D721Med (cell line): ENCODE data around the gene C2CD2.

Experiments
- DNase-seq: peaks from one replicate; pipeline ENCODE4 v3.0.0; 2011; ENCODE audit warnings: low spot score; ENCODE audit not compliant: insufficient read length
- FAIRE-seq: peaks from 2 replicates; lab custom pipeline; 2011; peaks lifted over from hg19 to GRCh38; lab: Jason Lieb, UNC
- CTCF ChIP-seq: IDR thresholded peaks from 2 replicates; pipeline ENCODE4 v1.5.1; 2012; ENCODE audit warnings: mild to moderate bottlenecking, control low read depth; ENCODE audit not compliant: insufficient read depth; ENCODE audit errors: missing control alignments

The C2CD2 gene

GRCh38 chr21:41866274-41866809 is 87.5 kb downstream of the C2CD2 start:
- DNase-seq, result no peak
- FAIRE-seq, result no peak
- TF ChIP-seq CTCF, result no peak

- DNase-seq, result no peak
- no peak for FAIRE-seq
- TF ChIP-seq CTCF, result no peak
Observed at GRCh38 chr21:41865002-41865777, 88.6 kb downstream of the C2CD2 start.

- no peak for TF ChIP-seq CTCF
- no peak for DNase-seq
- FAIRE-seq, result no peak
Observed at GRCh38 chr21:41864311-41865001, 89.4 kb downstream of the C2CD2 start.

GRCh38 chr21:41863439-41863740 is 90.4 kb downstream of the C2CD2 start:
- FAIRE-seq (no peak), DNase-seq (no peak)
- no peak for TF ChIP-seq CTCF

- FAIRE-seq (no peak), DNase-seq (no peak)
- no peak for TF ChIP-seq CTCF
Observed at GRCh38 chr21:41861987-41862386, 91.8 kb downstream of the C2CD2 start.

GRCh38 chr21:41861255-41861654 is 92.6 kb downstream of the C2CD2 start:
- no peak for TF ChIP-seq CTCF
- no peak for FAIRE-seq
- DNase-seq, result no peak
